HK-2 (cell line): ENCODE results near the gene SHKBP1.
"Not testable (repeated sequence)": the region's sequence is repeated elsewhere in the genome, so short reads cannot be mapped to it uniquely, and the experiment has no call there.

Source experiments
- DNase-seq: peaks from one replicate; pipeline ENCODE4 v3.0.0-alpha.2; 2018; ENCODE audit not compliant: unreplicated experiment

Gene SHKBP1, protein sequence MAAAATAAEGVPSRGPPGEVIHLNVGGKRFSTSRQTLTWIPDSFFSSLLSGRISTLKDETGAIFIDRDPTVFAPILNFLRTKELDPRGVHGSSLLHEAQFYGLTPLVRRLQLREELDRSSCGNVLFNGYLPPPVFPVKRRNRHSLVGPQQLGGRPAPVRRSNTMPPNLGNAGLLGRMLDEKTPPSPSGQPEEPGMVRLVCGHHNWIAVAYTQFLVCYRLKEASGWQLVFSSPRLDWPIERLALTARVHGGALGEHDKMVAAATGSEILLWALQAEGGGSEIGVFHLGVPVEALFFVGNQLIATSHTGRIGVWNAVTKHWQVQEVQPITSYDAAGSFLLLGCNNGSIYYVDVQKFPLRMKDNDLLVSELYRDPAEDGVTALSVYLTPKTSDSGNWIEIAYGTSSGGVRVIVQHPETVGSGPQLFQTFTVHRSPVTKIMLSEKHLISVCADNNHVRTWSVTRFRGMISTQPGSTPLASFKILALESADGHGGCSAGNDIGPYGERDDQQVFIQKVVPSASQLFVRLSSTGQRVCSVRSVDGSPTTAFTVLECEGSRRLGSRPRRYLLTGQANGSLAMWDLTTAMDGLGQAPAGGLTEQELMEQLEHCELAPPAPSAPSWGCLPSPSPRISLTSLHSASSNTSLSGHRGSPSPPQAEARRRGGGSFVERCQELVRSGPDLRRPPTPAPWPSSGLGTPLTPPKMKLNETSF

DNA sequence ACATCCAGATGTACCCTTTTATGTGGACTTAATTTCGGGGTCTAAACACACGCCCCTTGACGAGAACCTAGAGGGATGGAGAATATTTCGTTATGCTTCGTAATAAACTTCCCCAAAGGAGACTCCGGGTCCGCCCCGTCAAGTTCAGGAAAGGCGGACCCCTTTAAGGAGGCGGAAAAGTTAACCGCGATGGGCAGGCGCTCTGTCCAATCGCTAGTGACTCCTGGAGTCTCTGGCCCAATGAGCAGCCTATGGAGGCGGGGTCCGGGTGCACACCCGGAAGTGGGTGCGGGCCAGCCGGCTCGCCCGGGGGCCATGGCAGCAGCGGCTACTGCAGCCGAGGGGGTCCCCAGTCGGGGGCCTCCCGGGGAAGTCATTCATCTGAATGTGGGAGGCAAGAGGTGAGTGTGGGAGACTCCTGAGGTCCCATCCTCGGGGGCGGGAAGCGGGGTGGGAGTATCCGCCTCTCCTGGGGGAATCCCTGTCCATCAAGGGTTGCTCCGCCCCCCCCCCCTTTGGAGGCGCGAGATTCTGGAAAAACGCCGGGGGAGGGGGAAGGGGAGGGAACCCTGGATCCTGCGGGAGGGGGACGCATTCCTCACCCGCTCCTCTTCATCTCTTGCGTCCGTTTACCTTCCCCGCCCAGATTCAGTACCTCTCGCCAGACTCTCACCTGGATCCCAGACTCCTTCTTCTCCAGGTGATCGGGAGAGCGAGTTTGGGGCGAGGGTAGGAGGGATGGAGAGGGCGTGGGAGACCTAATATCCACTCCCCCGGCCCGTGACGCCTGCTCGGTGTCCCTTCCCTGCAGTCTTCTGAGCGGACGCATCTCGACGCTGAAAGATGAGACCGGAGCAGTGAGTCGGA, at the start of gene SHKBP1:
SHKBP1 (plus strand) TSS at position 289 of the 867 bp plus-strand sequence; CDS start at position 316, 27 bp downstream.
- peak; percentile 96 for DNase-seq

DNA sequence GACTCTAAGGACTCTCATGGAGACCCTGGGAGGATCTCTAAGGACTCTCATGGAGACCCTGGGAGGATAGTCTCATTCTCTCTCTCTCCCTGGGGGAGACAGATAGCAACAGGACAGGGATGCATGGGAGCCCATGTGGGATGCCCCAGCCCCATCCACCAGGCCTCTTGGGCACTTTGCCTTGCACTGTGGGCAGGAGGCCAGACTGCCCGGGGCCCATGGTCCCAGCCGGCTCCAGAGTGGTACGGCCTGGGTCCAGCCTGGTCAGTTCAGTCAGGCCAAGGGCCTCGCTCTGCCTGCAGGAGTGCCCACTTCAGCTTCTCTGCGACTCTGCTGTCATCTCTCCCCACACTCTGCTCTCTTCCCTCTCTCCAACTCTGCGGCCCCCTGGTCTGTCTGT, 48.6 kb upstream of the SHKBP1 start:
- no peak for DNase-seq

DNA sequence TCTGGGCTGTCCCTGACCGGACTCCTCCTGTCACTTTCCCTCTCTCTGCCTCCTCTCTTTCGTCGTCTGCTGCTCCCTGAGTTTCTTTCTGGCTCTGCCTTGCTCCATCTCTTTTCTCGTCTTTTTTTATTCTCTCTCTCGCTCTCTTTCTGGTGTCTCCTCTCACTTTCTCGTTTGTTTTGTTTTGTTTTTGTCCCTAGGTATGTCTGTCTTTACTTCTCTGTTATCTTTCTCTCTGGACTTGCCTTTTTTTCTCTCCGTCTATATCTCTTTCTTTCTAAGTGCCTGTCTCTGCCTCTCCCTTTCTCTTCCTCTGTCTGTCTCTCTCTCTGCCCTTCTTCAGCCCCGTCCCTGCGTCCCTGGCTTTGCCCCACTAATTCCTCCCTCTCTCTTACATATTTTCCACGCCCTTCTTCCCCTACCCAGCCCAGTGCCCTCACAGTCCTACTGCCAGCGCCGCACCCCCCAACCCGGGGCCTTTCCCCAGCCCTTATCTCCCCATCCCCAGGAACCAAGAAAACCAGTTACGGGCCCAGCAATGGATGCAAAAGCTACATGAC, 48.1 kb upstream of the SHKBP1 start:
- no peak for DNase-seq

DNA sequence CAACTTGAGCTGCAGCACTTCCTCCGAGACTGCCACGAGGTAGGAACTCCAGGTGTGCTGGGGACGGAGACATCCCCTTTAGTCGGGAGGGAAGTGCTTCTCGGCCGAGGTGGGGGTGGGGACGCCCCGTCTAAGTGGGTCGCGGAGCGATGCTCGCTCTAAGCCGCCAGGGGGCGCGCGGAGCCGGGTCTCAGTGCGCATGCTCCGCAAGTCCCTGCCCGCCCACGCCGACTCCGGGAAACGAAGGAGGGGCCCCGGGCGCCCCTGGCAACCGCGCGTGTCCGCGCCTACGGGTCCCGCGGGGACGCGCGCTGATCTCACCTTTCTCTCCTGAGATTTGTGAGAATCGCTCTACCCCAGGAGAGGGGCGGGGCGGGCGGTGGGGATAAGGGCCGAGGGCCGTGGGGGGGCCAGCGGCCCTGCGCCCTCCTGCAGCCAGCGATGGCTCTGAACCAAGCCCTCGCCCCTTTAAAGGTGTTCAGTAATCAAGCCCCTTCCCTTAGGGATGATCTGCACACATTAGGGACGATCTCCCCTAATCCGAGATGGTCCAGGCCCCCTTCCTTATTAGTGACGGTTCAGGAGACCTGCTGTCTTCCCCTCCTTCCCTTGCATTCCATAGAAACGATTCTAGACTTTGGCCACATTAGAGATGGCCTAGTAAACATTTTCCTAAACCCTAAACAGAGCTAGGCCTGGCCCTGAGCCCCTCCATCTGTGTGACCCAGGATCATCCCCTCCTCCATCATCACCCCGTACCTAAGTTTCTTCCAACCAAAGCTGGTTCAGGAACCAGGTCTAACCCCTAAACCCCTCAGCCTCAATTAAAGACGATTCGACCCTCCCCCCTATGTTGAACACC, 47.3 kb upstream of the SHKBP1 start:
- DNase-seq = peak; percentile 87

DNA sequence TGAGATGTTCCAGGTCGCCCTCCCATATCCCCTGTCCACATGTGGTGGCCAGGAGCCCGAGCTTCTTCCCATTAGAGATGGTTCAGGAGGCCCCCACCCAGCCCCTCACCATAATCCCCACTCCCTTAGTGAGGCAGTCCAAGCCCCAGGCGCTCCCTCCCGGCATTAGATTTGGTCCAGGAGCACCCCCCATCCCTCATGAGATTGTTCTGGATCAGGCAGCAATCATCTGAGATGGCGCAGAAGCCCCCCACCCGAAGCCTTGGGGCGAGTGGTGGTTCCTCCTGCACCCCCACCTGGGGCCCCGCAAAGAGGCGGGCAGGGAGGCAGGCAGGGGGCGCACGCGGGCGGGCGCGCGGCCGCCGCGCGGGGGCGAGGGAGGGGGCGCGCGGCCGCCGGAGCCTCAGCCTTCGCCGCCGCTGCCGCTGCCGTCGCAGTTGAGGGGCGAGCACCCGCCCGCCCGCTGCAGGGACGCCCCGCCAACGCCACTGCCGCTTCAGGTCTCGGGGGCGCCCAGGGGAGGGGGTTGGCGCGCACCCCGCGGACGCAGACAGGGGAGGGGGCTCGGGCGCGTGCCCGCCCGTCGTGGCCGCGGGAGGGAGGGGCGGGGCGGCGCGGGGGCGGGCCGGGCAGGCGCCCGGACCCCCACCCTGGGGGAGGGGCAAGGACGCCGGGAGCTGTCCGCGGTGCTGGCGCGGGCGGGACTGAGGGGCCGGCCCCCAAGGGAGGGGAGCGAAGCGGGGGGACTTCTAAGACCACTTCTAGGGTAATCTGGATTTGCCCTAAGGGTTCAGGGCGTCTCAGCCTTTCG, 46.4 kb upstream of the SHKBP1 start:
- no peak for DNase-seq

DNA sequence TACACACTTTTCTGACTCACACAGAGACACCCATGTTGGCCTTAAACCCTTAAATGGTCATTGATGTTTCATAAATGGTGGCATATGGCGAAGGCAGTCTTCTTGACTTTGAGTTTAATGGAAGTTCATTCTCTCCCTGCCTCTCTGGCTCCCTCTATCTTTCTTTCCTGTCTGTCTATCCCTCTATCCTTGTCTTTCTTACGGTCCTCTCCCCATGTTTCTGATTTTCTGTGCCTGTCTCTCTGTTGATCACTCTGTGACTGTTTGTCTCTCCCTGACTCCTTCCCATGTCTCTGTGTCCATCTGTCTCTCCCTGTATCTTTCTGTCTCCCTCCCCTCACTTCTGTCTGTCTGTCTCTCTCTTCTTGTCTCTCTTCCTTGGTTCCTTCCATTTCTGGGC, 43.2 kb upstream of the SHKBP1 start:
- DNase-seq = no peak

DNA sequence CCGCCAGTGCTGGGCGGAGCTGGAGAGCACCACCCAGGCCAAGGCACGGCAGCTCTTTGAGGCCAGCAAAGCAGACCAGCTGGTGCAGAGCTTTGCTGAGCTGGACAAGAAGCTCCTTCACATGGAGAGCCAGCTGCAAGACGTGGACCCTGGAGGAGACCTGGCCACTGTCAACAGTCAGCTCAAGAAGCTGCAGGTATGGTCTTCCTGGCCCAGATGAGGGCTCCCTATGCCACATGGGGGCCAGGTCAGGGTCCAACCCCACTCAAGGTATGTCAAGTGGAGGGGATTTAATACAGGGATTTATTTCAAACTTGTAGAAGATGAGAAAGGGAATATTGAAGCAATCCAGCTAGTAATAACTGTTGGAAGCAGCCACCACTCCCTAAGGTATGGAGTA, 42.5 kb upstream of the SHKBP1 start:
- no peak for DNase-seq

DNA sequence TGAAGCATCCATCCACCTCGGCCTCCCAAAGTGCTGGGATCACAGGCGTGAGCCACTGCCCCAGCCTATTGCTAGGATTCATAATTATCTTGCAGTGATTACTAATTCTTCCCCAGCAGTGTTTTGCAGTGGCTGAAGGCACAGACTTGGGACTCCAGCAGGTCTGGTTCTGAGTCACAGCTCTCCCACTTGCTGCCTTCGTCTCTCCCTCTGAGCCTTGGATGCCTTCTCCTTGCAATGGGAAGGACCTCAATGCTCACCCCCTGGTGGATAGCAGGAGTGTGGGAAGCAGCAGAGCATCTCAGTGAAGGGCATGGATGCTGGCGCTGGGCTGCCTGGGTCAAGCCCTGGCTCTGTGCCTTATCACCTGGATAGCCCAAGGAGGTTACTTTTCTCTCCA, 37.6 kb upstream of the SHKBP1 start:
- no peak for DNase-seq

DNA sequence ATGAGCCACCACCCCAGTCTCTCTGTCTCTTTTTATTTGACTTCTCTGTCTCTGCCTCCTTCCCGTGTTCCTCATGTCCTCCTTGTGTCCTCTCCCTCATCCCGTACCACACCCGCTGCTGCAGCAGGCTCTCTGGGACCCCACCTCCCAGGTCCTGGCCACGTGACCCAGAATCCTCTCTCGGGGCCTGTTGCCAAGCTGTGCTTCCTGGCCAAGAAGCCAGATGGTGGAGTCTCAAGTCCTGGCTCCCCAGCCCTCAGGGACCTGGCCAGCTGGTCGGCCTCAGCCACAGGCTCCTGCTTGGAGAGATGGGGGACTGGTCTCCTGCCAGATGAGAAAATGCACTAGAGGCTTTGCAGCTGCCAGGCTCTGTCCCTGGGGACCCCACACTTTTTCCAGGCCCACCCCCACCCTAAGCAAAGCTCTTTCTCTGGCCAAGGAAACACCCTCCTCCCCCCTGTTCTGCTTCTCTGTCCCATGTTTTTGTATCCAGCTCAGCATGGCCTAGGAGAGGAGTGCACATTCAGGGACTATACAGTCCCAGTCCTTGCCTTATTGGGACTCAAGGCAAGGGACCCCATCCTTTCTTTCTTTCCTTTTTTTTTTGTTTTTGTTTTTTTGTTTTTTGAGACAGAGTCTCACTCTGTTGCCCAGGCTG, 34.3 kb upstream of the SHKBP1 start:
- no peak for DNase-seq

DNA sequence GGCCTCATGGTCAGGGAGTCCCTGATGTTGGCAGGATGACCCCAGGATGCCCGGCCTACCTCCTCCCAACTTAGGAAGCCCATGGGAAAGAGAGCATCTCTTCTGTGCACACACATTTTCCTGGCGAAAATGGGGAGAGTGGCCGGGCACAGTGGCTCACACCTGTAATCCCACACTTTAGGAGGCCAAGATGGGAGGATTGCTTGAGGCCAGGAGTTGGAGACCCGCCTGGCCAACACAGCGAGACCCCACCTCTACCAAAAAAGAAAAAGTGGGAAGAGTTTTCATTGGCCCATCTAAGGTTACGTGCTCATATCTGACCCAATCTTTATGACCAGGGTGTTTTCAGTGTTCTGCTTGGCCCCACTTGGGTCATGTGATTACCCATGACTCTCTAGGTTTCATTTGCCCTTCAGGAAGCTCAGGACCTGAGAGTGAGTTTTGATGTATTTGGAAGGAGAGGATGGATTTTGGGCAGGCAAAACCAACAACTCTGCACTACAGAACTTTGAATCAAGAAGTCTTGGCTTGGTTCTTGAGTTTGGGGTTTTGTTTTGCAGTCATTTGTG, 33.6 kb upstream of the SHKBP1 start:
- DNase-seq = no peak

DNA sequence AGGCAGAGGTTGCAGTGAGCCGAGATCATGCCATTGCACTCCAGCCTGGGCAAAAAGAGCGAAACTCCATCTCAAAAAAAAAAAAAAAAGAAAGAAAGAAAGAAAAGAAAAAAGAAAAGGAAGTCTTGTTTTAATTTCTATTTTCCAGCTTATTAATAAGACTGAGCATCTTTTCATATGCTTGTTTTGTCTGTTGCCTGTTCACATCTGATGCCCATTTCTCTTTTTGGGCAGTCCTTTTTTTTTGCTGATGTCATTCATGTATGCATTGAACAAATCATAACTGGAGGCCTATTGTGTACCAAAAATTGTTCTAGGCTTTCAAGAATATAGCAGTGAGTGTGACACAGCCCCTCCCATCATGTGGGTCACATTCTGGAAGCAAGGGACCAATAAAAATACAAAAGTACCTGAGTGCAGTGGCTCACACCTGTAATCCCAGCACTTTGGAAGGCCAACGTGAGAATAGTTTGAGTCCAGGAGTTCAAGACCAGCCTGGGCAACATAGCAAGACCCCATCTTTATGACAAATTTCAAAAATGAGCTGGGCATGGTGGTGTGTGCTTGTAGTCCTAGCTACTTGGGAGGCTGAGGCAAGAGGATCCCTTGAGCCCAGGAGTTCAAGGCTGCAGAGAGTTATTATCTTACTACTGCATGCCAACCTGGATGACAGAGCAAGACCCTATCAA, 30.4 kb upstream of the SHKBP1 start:
- not testable (repeated sequence) for DNase-seq

DNA sequence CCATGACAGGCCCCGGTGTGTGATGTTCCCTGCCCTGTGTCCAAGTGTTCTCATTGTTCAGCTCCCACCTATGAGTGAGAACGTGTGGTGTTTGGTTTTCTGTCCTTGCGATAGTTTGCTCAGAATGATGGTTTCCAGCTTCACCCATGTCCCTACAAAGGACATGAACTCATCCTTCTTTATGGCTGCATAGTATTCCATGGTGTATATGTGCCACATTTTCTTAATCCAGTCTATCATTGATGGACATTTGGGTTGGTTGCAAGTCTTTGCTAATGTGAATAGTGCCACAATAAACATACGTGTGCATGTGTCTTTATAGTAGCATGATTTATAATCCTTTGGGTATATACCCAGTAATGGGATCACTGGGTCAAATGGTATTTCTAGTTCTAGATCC, 29.5 kb upstream of the SHKBP1 start:
- DNase-seq = not testable (repeated sequence)

DNA sequence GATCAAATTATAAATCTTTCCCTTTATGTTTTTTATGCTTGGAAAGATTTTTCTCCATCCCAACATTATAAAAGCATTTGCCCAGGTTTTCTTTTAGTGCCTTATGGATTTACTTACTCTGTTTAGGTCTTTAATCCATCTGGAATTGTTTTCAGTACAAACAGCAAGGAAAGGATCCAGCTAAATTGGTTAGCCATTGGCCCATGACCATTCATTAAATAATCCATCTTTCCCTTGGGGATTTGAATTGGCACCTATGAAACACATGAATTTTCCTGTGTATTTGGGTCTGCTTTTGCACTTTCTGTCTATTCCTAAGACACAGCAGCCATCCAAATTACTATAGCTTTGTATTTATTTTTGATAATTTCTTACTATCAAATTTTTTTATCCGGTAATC, 28.8 kb upstream of the SHKBP1 start:
- DNase-seq = no peak

DNA sequence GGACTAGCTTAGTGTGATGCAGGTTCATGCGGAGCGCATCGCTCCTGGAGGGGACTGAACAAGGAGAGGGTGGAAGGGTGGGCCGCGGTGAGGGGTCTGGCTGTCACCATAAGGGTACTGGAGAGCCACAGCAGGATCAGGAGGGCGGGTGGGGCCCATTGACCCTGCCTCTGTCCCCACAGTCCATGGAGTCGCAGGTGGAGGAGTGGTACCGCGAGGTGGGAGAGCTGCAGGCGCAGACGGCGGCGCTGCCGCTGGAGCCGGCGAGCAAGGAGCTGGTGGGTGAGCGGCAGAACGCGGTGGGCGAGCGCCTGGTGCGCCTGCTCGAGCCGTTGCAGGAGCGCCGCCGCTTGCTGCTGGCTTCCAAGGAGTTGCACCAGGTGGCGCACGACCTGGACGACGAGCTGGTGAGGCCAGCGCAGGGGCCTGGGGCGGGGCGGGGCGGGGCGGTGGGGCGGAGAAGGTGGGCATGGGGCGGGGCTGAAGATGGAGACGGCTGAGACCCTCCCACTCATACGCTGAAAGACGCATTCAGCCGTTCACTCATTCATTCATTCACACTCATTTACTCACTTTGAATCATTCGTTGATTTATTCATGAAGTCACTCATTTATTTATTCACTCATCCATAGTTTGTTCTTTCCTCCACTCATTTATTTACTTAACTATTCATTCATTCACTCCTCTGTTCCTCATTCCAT, 27.5 kb upstream of the SHKBP1 start:
- peak; percentile 76 for DNase-seq

DNA sequence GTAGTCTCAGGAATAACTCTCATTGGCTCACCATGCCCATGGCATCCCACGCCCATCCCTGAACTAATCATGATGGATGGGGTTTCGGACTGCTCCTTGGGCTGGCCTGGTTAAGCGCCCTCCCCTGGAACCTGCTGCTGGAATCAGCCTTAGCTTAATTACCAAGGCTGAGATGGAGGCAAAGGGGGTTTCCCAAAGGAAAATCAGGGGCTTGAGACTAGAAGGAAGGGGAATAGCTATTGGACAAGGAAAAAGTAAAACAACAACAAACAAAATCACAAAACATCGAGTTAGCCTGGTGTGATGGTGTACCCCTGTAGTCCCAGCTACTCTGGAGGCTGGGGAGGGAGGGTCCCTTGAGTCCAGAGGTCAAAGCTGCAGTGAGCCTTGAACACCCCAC, 25.7 kb upstream of the SHKBP1 start:
- DNase-seq = no peak

DNA sequence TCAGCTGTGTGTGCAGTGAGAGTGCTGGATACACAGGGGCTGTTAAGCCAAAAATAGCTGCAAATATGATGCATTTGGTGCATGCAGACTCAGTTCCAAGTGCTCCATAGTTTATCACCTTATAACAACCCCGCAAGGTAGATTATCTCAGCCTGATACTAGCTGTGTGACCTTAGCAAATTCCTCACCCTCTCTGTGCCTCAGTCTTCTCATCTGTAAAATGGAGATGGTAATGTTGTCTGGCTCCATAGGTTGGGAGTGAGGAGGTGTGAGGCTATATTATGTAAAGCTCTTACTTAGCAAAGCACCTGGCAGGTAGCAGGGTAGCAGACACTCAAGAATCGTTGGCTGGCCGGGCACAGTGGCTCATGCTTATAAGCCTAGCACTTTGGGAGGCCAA, 23.8 kb upstream of the SHKBP1 start:
- no peak for DNase-seq

DNA sequence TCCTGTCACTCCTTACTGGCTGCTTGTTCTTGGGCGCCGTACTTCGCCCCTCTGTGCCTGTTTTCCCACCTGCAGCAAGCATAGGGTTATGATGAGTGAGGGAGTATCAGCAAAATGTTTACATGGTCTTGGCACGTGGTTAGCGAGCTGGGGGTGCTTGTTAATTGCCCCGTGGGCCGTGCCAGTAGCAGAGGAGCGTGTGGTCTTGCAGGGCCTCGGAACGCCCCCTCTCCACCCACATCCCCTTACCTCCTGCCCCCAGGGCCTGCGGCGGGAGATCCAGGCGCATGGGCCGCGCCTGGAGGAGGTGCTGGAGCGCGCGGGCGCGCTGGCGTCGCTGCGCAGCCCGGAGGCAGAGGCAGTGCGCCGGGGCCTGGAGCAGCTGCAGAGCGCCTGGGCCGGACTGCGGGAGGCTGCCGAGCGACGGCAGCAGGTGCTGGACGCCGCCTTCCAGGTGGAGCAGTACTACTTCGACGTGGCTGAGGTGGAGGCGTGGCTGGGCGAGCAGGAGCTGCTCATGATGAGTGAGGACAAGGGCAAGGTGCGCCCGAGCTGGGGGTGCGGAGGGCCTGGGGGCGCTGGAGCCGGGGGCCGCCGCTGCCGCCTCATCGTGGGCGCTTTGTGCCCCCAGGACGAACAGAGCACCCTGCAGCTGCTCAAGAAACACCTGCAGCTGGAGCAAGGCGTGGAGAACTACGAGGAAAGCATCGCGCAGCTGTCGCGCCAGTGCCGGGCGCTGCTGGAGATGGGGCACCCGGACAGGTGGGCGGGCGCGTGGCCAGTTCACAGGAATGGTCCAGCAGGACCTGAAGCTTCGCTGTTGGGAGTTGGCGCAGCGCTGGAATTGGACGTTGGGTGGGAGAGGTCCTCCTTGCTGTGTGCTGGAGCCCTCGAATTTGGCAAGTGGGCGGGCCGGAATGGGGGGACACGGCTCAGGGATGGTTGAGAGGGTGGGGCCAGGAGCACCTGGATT, 22.5 kb upstream of the SHKBP1 start:
- DNase-seq = no peak
